OCI-LY7 (cell line): Measurements from ENCODE around the gene PHACTR2. TPM values are rescaled to one million over a fixed set of nuclear protein-coding genes. Genes with fewer than 3 reads are reported as not detected.

Source experiments
- BruUV-seq: library from RNA; stranded (reverse); fragments of 400-500 nt; replicated peaks from 2 replicates; lab custom pipeline; 2021; lab: Mats Ljungman, UMichigan
- CTCF ChIA-PET: fragments of 300-600 bp; sonication (Branson Sonifier 250); formaldehyde crosslinking; loops from one replicate; lab custom pipeline; 2022; ENCODE audit warnings: antibody characterized with exemption; ENCODE audit not compliant: unreplicated experiment; lab: Charles Lee
- POLR2A ChIA-PET: fragments of 300-600 bp; sonication (Branson Sonifier 250); formaldehyde crosslinking; loops from one replicate; lab custom pipeline; 2022; ENCODE audit warnings: antibody characterized with exemption; lab: Charles Lee
- DNase-seq: peaks from one replicate; pipeline ENCODE4 v3.0.0-alpha.2; 2015; ENCODE audit warnings: low spot score
- H2AFZ ChIP-seq: fragments of 200-600 bp; sonication (generic), shearing (Covaris generic); 2 replicates; pipeline ENCODE4 v1.6.1; 2014; ENCODE audit warnings: mild to moderate bottlenecking, antibody characterized with exemption, low read length, moderate library complexity
- H3K27ac ChIP-seq: fragments of 200-600 bp; sonication (generic); 2 replicates; pipeline ENCODE4 v1.5.1; 2014; ENCODE audit warnings: mixed run types, low read depth, mild to moderate bottlenecking, moderate library complexity, low read length, inconsistent platforms; ENCODE audit not compliant: poor library complexity, severe bottlenecking
- H3K36me3 ChIP-seq: fragments of 200-600 bp; sonication (generic); 2 replicates; pipeline ENCODE4 v1.6.1; 2014; ENCODE audit warnings: mild to moderate bottlenecking, antibody characterized with exemption, low read length, moderate library complexity, mixed read lengths; ENCODE audit not compliant: insufficient read depth
- H3K4me1 ChIP-seq: fragments of 200-600 bp; sonication (generic); 2 replicates; pipeline ENCODE4 v1.5.1; 2014; ENCODE audit warnings: mild to moderate bottlenecking, low read length; ENCODE audit not compliant: insufficient read depth, poor library complexity, severe bottlenecking
- H3K4me2 ChIP-seq: fragments of 200-600 bp; sonication (generic); 2 replicates; pipeline ENCODE4 v1.6.1; 2014; ENCODE audit warnings: mild to moderate bottlenecking, low read length
- H3K4me3 ChIP-seq: fragments of 200-600 bp; sonication (generic); 2 replicates; pipeline ENCODE4 v1.5.1; 2014; ENCODE audit warnings: mild to moderate bottlenecking, low read depth, low read length; ENCODE audit not compliant: poor library complexity, severe bottlenecking
- H3K79me2 ChIP-seq: fragments of 200-600 bp; sonication (generic); 2 replicates; pipeline ENCODE4 v1.6.1; 2016; ENCODE audit warnings: low read depth, mild to moderate bottlenecking, low read length, moderate library complexity, mixed read lengths; ENCODE audit not compliant: insufficient read depth
- H3K9me2 ChIP-seq: fragments of 200-600 bp; sonication (generic); 2 replicates; pipeline ENCODE4 v1.6.1; 2016; ENCODE audit warnings: mild to moderate bottlenecking, low read length, mixed read lengths; ENCODE audit not compliant: insufficient read depth
- H3K9me3 ChIP-seq: fragments of 200-600 bp; sonication (generic); 2 replicates; pipeline ENCODE4 v1.6.1; 2014; ENCODE audit warnings: mild to moderate bottlenecking, mixed run types, low read length, mixed read lengths
- H4K20me1 ChIP-seq: fragments of 200-600 bp; sonication (generic); 2 replicates; pipeline ENCODE4 v1.6.1; 2014; ENCODE audit warnings: mild to moderate bottlenecking, antibody characterized with exemption, low read length, moderate library complexity, mixed read lengths; ENCODE audit not compliant: insufficient read depth
- EZH2phosphoT487 ChIP-seq: fragments of 200-600 bp; sonication (generic); IDR thresholded peaks from 2 replicates; pipeline ENCODE4 v1.6.1; 2018; ENCODE audit warnings: low read depth, borderline replicate concordance, mild to moderate bottlenecking, mixed run types, antibody characterized with exemption, low read length, moderate library complexity, mixed read lengths
- intact Hi-C: fragments of 100-400 bp; cut with micrococcal nuclease; formaldehyde crosslinking; loops from one replicate; pipeline ENCODE4 v1.10.0; 2022; ENCODE audit not compliant: unreplicated experiment
- total RNA-seq, 2 experiments: library from RNA; depleted of rRNA in 1 of 2; stranded (reverse); fragments of >200 nt in 1 of 2; shearing (Covaris generic) in 1 of 2; gene quantifications; 2 replicates each; pipeline ENCODE4 v1.2.3, GENCODE V29; 2014 to 2022
- TF ChIP-seq, protein P1 (sequence below): fragments of 200-600 bp; sonication (generic); conservative IDR thresholded peaks from 2 replicates; pipeline ENCODE4 v1.5.1; 2014; ENCODE audit warnings: mild to moderate bottlenecking, antibody characterized with exemption, low read length, moderate library complexity, mixed read lengths

PHACTR2 gene
- total RNA-seq, 2 experiments from 2014 or later, result 0.06 to 5.4 TPM

DNA sequence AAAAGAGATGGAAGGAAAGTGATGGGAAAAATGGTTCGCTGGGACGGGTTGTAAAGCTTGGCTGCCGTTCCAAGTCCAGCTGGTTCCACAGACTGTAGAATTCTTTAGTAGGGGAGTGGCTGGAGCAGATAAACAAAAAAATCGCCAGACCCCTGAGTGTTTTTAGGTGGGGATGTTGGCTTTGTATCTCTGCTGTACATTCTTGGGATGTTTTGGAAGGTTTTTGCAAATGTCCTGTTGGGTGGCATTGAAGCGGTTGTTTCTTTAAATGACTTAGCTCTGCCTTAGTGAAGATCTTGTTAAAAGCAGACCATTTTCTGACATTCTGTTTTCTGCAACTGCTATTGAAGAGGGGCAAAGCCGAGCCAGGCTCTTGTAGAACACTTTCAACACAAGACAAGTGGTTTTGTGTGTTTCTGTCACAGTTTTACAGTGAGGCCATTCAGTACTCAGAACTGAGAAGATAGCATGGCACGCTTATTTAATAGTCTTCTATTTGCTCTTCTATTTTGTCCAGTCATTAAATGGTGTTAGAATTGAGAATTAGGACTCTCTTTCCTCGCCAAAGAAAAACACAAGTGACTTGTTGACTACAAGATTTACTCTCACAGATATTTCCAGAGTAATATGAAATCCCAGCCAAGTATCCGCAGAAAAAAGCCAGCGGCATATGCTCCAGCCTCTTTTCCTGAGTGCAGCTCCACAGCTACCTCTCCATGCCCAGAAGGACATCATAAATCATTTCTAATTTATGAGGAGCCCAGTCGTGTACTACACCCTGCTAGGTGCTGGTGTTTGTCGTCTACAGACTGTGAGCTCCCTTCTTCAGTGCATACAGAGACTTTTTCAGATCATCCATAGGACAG lies 65.8 kb downstream of the PHACTR2 start:
- no peak for DNase-seq
- no peaks in the 10 kb centered on the region for H3K79me2 ChIP-seq
- ChIA-PET CTCF (no interaction called here), POLR2A (no interaction called here)
- no peak overlapping the region for H3K4me3 ChIP-seq
- intact Hi-C loops, result no loop called here
- H4K20me1 ChIP-seq, result no peaks in the 10 kb centered on the region
- no peak overlapping the region for H3K27ac ChIP-seq
- H3K4me2 ChIP-seq, result no peak overlapping the region
- no peaks in the 10 kb centered on the region for H3K36me3 ChIP-seq
- no peaks in the 10 kb centered on the region for H3K9me2 ChIP-seq
- no TSS peak for BruUV-seq
- no peaks in the 10 kb centered on the region for H3K9me3 ChIP-seq
- H3K4me1 ChIP-seq, result no peaks in the 10 kb centered on the region
- no peak overlapping the region for H2AFZ ChIP-seq
- TF ChIP-seq EZH2phosphoT487, result no peak
- TF ChIP-seq, protein P1, sequence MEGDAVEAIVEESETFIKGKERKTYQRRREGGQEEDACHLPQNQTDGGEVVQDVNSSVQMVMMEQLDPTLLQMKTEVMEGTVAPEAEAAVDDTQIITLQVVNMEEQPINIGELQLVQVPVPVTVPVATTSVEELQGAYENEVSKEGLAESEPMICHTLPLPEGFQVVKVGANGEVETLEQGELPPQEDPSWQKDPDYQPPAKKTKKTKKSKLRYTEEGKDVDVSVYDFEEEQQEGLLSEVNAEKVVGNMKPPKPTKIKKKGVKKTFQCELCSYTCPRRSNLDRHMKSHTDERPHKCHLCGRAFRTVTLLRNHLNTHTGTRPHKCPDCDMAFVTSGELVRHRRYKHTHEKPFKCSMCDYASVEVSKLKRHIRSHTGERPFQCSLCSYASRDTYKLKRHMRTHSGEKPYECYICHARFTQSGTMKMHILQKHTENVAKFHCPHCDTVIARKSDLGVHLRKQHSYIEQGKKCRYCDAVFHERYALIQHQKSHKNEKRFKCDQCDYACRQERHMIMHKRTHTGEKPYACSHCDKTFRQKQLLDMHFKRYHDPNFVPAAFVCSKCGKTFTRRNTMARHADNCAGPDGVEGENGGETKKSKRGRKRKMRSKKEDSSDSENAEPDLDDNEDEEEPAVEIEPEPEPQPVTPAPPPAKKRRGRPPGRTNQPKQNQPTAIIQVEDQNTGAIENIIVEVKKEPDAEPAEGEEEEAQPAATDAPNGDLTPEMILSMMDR, result no peak

DNA sequence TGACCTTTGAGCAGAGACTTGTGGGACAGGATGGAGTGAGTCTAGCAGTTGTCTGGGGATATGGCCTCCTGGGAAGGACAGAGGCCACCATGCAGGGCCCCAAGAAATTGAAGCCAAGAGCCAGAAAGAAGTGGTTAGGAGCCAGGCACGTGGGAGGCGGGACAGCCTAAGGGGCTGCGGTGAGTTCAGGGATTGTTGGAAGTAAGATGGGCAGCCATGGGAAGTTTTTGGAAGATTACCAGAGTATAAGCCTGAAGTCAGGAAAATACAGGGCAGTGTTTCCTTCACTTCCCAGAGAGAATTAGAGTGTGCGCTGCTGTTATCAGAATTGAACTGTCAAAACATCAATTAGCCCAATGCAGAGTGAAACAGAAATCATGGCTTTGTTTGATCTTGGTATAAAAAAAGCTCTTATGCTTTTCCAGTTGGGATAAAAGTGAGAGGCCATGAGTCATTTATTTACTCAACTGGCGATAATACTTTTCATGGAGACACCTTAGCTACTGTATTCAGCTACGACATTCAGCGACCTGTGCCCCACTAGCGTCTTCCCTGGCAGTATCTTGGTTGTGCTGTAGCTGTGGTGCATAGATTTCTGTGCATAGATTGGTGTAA lies 66.9 kb downstream of the PHACTR2 start:
- no peak overlapping the region for H3K27ac ChIP-seq
- no peak overlapping the region for H2AFZ ChIP-seq
- ChIA-PET CTCF (no interaction called here), POLR2A (no interaction called here)
- no TSS peak for BruUV-seq
- H3K79me2 ChIP-seq, result no peaks in the 10 kb centered on the region
- H3K9me2 ChIP-seq, result no peaks in the 10 kb centered on the region
- TF ChIP-seq, protein P1, result no peak
- no peak for TF ChIP-seq EZH2phosphoT487
- no peak overlapping the region for H3K4me2 ChIP-seq
- no peaks in the 10 kb centered on the region for H4K20me1 ChIP-seq
- intact Hi-C loops, result no loop called here
- no peak for DNase-seq
- no peaks in the 10 kb centered on the region for H3K36me3 ChIP-seq
- no peak overlapping the region for H3K4me3 ChIP-seq
- H3K4me1 ChIP-seq, result no peaks in the 10 kb centered on the region
- no peaks in the 10 kb centered on the region for H3K9me3 ChIP-seq
